SIG-M5 treated with dmso at 0.1 percent for 504 hours (cell line): ENCODE results near the gene GTF2IRD1.
A peak's percentile ranks its signal among the peaks of the same experiment; 100 is the strongest.
"Not testable (repeated sequence)": the region's sequence is repeated elsewhere in the genome, so short reads cannot be mapped to it uniquely, and the experiment has no call there.

Source experiments
- DNase-seq: peaks from one replicate; lab custom pipeline; 2025; ENCODE audit not compliant: unreplicated experiment; lab: John Stamatoyannopoulos, UW

The GTF2IRD1 gene

GRCh38 chr7:74511345-74511744 is 57.6 kb downstream of the GTF2IRD1 start:
- DNase-seq, result no peak

DNA sequence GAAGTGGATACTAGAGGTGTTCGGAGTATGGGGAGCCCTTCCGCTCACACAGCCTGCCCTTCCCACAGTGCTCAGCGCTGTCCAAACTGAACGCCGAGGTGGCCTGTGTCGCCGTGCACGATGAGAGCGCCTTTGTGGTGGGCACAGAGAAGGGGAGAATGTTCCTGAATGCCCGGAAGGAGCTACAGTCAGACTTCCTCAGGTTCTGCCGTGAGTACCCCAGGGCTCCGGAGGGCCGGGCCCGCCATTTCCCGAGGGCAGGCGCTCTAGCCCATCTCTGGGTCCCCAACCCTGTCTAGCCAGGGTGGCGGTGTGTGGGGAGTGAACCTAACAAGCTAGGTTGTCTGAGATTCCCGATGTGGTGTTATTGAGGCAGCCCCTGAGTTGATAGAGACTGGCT is 59.1 kb downstream of the GTF2IRD1 start:
- DNase-seq, result no peak

- no peak for DNase-seq
Measured at GRCh38 chr7:74514131-74514591, 60.5 kb downstream of the GTF2IRD1 start.

DNA sequence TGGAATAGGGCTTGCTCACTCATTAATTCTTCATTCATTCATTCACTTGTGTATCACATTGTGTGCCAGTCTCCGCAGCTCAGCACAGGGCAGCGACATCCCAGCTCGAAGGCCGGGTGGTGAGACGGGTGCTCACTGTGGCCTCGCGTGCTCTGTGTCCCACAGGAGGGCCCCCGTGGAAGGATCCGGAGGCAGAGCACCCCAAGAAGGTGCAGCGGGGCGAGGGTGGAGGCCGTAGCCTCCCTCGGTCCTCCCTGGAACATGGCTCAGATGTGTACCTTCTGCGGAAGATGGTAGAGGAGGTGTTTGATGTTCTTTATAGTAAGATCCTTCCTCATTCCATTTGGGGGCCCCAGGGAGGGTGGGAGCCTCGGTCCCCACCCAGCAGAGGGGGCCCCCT is 61.6 kb downstream of the GTF2IRD1 start:
- DNase-seq, result no peak

- DNase-seq, result no peak
Measured at GRCh38 chr7:74516214-74516613, 62.5 kb downstream of the GTF2IRD1 start.

GRCh38 chr7:74518041-74518440 is 64.3 kb downstream of the GTF2IRD1 start:
- DNase-seq, result no peak

DNA sequence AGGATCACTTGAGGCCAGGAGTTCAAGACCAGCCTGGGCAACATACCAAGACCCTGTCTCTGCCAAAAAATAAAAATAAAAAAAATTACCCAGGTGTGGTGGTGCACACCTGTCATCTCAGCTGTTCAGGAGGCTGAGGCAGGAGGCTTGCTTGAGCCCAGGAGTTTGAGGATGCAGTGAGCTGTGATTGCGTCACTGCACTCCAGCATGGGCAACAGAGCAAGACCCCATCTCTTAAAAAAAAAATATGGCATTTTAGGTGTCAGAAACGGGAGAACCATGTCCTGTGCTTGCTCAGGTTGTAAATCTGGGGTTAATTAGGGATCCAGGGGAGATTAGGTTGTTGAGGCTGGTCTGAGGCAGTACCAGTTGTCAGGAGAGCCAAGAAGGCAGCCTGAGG is 64.9 kb downstream of the GTF2IRD1 start:
- DNase-seq, result no peak

- no peak for DNase-seq
Measured at GRCh38 chr7:74519395-74519794, 65.7 kb downstream of the GTF2IRD1 start.

GRCh38 chr7:74521855-74522254 is 68.1 kb downstream of the GTF2IRD1 start:
- no peak for DNase-seq

GRCh38 chr7:74522281-74522905 is 68.7 kb downstream of the GTF2IRD1 start:
- DNase-seq, result no peak

- DNase-seq, result no peak
Measured at GRCh38 chr7:74523015-74523414, 69.3 kb downstream of the GTF2IRD1 start.

DNA sequence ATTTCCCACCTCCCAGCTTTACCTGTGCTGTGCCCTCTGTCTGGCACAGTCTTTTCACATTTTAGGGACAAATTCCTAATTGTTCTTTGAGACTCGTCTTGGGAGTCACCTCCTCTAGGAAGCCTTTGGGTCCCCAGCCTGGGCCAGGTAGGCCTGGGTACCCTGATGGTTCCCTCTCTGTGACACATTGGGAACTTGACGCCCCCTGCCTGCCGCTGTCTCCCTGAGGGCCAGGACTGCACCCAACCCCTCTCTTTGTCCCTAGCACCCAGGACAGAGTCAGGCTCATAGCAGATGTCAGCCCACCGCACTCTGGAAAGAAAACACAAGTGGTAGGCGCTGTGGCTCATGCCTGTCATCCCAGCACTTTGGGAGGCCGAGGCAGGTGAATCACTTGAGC is 71.4 kb downstream of the GTF2IRD1 start:
- DNase-seq, result no peak

DNA sequence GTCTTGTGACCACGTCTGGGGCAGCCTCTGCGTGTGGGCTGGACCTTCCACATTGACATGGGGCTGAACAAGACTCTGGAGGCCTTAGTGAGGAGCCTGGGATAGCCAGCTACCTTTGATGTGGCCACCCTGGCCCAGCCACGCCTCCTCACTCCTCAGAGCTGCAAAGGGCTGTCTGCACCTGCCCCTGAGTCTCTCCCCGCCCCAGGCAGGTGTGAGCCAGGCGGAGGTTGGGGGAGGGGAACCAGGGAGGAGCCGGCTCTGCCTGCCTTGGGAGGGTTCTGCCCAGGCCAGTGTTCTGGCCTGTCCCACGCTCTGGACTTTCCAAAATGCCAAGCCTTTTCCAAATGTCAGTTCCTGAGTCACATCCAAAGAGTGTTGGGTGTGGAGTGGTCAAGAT is 72.2 kb downstream of the GTF2IRD1 start:
- no peak for DNase-seq

- no peak for DNase-seq
Measured at GRCh38 chr7:74526780-74527179, 73.1 kb downstream of the GTF2IRD1 start.

DNA sequence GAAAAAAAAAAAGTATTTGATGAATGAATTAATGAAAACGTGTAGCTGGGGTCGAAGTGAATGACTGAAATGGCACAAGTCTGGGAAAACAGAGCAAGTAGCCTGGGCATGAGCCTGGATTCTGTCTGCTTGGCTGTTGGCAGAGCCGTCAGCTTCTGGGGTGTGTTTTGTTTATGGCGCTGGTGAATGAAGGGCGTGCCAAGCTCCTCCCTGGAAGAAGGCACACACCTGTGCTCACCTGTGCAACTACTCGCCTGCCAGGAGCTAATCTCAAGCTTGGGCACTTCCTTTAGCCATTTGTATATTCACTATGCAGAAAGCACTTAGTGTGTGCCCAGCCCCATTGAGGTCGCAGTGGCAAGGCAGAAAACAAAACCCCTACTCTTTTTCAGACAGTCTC is 74.1 kb downstream of the GTF2IRD1 start:
- no peak for DNase-seq

- DNase-seq, result not testable (repeated sequence)
Measured at GRCh38 chr7:74528773-74529172, 75.1 kb downstream of the GTF2IRD1 start.

DNA sequence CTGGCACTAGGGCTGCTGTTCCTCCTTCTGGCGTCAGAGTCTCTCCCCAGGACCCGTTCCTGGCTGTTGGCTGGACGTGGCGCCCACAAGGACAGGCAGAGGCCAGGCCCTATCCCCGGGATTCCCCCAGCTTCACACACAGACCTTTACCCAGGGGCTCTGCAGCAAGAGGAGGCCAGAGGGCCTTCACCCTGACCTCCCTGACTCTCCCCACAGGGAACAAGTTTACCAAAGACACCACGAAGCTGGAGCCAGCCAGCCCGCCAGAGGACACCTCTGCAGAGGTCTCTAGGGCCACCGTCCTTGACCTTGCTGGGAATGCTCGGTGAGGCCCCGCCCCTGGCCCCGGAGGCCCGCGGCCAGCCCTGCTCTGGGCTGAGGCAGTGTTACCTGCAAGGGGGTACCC is 82.2 kb downstream of the GTF2IRD1 start:
- DNase-seq, result no peak

DNA sequence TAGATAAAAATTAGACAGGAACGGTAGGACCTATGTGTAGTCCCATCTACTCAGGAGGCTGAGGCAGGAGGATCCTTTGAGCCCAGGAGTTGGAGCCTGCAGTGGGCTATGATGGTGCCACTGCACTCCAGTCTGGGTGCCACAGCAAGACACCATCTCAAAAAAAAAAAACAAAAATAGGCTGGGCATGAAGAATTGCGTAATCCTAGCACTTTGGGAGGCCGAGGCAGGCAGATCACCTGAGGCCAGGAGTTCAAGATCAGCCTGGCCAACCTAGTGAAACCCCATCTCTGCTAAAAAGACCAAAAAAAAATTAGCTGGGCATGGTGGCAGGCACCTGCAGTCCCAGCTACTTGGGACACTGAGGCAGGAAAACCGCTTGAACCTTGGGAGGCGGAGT is 88.2 kb downstream of the GTF2IRD1 start:
- not testable (repeated sequence) for DNase-seq

DNA sequence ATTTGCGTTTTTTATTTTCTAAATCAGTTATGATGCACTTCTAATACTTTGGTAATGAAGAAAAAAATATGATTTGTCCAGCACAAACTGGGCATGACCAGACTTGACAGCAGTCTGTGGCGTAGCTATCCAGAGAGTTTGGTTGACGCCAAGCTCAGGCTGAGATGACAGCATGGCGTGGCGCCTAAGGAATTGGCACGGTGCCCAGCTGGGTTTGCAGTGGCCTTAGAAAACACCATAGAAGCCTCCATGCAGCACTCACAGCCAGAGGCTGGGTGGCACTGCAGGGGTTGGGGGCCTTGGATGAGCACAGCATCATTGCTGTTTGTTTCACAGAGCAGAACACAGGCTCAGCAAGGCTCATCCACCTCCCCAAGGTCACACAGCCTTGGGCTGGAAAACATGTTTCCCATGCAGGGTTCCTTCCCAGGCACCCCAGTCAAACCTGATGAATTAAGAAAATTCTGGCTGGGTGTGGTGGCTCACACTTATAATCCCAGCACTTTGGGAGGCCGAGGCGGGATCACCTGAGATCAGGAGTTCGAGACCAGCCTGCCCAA is 88.9 kb downstream of the GTF2IRD1 start:
- no peak for DNase-seq

GRCh38 chr7:74544706-74545469 is 91.2 kb downstream of the GTF2IRD1 start:
- DNase-seq, result peak; percentile 82

DNA sequence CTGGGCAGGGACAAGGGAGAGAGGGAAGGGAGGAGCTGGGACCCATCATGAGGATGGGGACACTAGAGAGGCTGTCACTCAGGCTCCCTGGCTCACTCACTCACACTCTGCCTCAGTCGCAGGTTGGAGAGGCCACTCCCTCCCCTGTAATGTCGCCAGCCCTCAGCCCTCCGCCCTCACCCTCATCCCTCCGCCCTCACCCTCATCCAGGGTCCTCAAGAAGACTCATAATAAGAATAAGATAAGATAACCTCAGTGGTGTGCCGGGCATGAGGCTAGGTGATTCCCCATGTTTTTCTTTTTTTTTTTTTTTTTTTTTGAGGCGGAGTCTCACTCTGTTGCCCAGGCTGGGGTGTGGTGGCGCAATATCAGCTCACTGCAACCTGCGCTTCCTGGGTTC is 92.2 kb downstream of the GTF2IRD1 start:
- DNase-seq, result no peak

DNA sequence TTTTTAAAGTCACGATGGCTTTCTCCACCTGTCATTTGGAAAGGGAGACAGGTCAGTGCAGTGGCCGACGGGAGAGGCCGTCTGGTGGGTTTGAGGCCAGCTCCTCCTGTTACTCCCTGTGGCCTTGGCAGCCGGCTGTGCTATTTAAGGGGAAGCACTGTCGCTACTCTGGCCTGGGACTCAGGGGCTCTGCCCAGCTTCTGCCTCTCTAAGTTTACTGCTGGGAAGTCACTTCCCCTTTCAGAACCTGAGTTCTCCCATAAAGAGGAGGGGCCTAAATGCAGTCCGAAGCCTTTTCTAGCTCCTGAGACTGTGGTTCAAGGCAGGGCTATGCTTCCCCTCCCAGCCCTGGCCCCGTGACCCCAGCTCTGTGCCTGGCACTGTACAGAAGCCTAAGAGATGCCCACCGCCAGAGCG is 99.9 kb downstream of the GTF2IRD1 start:
- peak; percentile 43 for DNase-seq
